ENCODE data around the gene FRMD5.

- TF ChIP-seq CTCF (IDR thresholded peaks at IDR 0.05) (no peak), POLR2A (IDR thresholded peaks at IDR 0.05; ENCODE audit: low read length) (no peak), BHLHE40 (IDR thresholded peaks at IDR 0.05; ENCODE audit: low read depth, low read length) (no peak), RFX5 (IDR thresholded peaks at IDR 0.05) (no peak), ESRRA (IDR thresholded peaks at IDR 0.05; ENCODE audit: borderline replicate concordance, low read length) (no peak)
Measured at GRCh38 chr15:44136991-44137477, 58.0 kb downstream of the FRMD5 start.
